GM19035 (cell line): ENCODE measurements around the gene TMEM229A.
"Not testable (repeated sequence)": the region's sequence is repeated elsewhere in the genome, so short reads cannot be mapped to it uniquely, and the experiment has no call there.

ENCODE experiments used
- ATAC-seq: cut with Tn5 transposase; IDR thresholded peaks from one replicate; pipeline ENCODE4 v1.9.1; 2021; ENCODE audit not compliant: unreplicated experiment

The TMEM229A gene

DNA sequence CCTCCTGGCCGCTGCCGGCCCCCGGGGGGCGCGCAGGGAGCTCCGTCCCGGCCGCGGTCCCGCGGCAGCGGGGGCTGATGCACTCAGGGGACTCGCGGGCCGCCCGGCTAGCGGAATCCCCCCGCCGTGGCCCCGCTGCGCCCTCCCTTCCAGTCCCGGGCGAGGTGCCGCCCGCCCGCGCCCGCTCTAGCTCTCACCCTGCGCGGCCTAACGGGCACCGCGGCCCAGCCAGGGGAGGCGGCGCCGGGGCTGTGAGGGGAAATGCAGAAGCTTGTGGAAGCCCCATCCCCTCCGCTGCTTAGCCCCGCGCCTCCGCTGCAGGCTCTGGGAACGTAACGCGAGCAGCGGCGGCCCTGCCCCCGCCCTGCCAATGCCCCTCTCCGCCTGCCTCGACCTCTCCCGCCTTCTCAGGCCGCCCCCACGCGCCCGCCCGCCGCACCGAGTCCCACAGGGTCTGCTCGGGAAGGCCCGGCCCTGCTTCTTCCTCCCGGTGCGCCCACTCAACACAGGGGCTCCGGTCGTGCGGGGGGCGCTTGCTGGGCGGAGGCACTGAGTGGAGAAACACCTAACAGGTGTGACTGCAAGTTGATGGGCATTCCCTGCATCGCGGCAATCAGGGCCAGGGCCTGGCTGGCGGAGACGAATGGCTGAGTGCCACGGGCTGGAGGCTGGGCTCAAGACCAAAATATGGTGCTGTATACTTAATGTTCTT, 384 bp upstream of the TMEM229A start:
- peak; percentile 44 for ATAC-seq

DNA sequence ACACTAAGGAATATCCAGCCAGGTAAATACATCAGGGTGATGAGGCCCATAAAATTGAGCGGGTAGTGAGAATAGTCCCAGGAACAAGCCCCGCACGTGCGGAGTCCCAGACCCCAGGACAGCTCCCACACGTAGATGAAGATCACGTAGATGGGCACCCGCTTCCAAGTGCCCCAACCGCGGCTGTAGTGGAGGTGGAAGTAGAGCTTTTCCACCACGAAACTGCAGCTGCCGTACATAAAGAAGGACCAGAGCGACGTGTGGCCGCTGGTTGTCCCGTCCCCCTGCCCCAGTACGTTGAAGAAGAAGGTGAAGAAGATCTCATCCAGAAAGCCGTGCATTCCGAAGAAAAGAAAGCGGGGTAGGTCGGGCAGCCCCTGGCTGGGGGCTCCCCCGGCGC, 948 bp downstream of the TMEM229A start:
- ATAC-seq, result no peak

DNA sequence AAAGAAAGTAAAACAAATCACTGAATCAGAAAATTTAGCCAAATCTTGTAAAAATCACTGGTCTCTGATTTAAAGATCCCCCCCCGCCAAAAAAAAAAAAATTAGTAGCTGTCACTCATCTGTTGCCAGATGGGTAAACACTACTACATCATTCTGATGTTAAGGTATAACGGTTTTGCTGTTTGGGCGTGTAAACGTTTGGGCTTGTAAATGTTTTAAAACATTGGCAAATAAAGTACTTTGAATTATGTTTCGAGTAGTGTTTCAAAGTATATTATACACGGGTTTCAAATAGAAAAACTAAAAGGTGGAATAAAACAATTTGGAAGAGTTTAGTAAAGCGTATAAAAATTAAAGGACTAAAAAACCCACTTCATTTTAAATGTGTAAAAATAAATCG, 1.5 kb downstream of the TMEM229A start:
- no peak for ATAC-seq

DNA sequence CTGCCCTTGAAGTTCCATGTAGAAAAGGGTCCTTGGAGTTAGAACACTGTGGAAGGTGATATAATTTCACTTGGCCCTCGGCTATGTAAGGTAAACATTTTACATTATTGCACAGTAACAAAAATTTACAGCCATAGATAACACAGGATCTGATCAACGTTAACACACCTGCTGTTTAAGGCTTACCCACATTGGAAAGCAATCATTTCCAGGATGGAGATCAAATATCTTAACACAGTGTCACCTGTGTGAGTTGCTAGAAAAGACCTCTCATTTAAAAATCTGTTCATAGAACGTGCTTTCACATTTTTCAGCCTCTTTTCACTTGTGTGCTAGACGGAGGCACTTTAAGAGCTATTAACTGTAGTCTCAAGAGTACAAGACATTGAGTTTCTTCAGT, 1.9 kb downstream of the TMEM229A start:
- no peak for ATAC-seq

DNA sequence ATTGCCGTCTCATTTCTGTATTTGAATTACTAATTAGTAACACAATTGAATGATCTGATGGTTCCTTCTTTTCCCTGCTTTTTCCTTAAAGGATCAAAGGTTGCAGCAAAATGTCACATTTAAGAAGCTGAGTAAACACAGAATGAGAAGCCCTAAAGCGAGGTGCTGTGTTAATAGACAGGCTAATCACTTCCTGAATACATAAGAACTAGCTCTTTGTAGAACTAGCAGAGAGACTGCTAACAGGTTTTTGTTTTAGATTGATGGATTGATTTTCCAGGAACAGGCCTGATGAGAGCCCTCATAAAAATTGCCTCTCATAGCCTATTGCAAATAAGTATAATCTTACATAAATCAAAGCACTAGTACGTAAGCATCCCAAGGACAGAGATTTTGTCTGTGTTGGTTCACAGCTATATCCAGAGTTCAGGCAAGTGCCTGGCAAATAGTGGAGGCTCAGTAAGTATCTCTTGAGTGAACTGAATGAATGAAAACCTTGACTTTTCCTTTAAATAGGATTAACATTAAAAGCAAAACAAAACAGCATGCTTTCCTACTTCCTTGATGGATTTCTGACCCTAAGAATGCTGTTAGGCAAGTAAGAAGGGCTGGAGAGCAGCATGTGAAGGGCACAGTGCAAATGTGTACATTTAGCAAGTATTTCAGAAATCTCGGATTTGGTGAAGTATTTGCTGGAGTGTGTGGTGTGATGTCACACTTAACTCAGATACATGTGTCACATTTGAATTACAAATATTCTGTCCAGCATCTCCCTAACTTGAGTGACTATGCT, 3.3 kb downstream of the TMEM229A start:
- no peak for ATAC-seq

DNA sequence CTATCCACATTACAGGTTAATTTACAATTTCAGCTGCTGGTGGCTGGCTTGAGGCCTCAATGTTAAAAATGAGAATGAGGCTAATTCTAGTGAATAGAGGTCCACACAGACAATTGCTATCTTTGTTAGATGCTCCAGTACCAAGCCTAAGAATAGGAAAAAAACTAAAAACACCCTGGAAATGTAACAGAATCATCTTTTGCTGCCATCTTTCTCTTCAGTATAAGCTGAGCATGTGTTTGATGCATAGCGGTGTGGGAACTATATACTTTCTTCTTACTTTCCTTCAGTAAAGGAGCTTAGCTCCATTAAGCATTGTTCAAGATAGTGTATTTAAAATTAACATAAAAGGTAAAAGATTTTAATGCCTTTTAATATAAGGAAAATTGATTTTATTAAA, 5.6 kb downstream of the TMEM229A start:
- no peak for ATAC-seq

DNA sequence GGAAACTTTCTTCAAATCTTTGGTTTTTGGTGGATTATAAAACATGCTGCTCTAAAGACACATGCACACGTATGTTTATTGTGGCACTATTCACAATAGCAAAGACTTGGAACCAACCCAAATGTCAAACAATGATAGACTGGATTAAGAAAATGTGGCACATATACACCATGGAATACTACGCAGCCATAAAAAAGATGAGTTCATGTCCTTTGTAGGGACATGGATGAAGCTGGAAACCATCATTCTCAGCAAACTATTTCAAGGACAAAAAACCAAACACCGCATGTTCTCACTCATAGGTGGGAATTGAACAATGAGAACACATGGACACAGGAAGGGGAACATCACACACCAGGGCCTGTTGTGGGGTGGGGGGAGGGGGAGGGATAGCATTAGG, 8.5 kb downstream of the TMEM229A start:
- not testable (repeated sequence) for ATAC-seq

DNA sequence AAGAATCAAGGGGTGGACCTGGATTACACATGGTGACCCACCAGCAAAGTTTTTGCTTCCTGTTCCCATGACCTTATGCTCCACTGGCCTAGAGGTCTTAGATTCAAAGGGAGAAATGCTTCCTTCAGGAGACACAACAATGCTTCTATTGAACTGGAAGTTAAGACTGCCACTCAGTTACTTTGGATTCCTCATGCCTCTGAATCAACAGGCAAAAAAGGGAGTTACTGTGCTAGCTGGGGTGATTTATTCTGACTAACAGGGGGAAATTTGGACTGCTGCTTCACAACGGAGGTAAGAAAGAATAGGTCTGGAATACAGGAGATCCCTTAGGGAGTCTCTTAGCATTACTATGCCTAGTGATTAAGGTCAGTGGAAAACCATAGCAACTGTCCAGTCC, 10.3 kb downstream of the TMEM229A start:
- ATAC-seq, result no peak

DNA sequence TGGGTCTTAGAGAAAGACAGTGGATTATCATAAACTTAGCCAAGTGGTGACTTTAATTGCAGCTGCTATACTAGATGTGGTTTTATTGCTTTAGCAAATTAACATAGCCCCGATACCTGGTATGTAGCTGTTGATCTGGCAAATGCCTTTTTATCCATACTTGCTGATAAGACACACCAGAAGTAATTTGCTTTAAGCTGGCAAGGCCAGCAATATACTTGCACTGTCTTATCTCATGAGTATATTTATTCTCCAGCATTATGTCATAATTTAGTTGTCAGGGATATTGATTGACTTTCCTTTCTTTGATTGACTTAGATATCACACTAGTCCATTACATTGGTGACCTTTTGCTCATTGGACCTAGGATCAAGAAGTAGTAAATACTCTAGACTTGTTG, 12.8 kb downstream of the TMEM229A start:
- no peak for ATAC-seq

DNA sequence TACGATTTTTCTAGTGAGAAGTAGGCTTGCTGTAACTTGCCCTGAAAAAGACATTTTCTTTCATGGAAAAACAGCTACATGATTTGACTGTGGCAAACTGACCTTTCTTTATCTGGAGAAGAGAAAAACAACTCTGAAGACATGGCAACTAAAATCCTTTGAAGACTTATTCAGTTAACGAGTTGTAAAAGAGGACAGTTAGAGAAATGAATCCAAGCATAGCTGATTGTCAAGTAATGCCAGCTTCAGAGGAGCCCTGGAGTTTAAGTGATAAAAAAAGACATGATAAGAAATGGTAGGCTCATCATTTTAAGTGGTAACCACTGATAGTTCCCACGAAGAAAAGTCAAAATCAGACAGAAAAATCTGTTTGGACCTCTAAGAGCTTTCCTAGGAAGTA, 19.6 kb downstream of the TMEM229A start:
- ATAC-seq, result no peak

DNA sequence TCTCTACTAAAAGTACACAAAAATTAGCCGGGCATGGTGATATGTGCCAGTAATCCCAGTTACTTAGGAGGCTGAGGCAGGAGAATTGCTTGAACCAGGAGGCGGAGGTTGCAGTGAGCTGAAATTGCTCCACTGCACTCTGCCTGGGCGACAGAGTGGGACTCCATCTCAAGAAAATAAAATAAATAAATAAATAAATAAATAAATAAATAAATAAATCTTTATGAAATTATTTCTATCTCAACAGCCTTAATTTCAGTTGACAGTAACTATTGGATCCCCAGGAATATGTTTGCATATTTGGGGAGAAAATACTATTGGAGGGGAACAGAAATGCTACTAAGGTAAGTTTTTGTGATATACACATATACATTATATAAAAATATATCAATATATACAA, 20.0 kb downstream of the TMEM229A start:
- no peak for ATAC-seq

DNA sequence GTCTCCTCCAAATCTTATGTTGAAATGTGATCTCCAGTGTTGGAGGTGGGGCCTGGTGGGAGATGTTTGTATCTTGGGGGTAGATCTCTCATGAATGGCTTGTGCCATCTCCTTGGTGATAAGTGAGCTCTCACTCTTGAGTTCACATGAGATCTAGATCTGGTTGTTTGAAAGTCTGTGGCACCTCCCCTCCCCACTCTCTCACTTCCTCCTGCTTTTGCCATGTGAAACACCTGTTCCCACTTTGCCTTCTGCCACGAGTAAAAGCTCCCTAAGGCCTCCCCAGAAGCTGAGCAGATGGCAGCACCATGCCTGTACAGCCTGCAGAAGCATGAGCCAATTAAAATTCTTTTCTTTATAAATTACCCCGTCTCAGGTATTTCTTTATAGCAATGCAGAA, 23.5 kb downstream of the TMEM229A start:
- no peak for ATAC-seq

DNA sequence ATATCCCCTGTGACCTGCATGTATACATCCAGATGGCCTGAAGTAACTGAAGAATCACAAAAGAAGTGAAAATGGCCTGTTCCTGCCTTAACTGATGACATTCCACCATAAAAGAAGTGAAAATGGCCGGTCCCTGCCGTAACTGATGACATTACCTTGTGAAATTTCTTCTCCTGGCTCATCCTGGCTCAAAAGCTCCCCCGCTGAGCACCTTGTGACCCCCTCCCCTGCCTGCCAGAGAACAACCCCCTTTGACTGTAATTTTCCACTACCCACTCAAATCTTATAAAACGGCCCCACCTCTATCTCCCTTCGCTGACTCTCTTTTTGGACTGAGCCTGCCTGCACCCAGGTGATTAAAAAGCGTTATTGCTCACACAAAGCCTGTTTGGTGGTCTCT, 24.6 kb downstream of the TMEM229A start:
- not testable (repeated sequence) for ATAC-seq

DNA sequence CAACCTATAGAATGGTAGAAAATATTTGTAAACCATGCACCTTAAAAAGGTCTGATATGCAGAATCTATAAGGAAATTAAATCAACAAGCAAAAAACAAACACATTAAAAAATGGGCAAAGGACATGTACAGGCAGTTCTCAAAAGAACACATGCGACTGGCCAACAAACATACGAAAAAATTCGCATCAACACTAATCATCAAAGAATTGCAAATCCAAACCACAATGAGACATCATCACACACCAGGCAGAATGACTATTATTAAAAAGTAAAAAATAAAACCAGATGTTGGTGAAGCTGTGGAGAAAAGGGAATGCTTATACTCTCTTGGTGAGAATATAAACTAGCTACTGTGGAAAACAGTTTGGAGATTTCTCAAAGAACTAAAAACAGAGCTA, 33.2 kb downstream of the TMEM229A start:
- no peak for ATAC-seq

DNA sequence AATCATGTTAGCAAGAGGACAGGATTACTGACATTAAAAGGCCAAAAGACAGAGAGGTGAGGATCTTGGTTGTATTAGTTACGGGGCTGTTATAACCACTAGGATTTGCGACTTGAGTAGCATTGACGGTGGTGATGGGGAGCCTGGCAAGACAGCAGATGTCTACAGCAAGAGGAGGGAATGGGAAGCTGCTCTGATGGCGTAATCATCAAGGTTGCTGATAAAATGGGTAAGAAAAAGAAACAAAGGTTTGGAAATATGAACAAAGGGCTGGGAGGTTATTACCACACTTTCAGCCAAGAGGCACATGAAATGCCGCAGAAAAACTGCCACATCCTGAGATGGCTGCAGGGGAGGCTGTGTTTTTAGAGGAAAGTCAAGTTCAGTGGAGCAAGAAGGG, 33.9 kb downstream of the TMEM229A start:
- ATAC-seq, result no peak

DNA sequence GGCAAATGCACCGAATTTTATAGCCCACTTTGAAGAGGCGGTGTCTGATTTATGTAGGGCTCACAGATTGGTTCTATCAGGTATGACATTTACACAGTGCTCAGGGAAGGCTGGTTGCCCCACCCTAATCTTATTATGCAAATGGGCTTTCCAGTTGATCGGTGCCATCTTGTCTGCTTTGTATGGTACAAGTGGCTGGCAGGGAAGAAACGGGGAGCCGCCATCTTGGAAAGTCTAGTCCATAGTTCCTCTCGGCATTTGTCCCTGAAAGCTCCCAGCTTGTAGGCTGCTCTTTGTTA, 36.6 kb downstream of the TMEM229A start:
- no peak for ATAC-seq

DNA sequence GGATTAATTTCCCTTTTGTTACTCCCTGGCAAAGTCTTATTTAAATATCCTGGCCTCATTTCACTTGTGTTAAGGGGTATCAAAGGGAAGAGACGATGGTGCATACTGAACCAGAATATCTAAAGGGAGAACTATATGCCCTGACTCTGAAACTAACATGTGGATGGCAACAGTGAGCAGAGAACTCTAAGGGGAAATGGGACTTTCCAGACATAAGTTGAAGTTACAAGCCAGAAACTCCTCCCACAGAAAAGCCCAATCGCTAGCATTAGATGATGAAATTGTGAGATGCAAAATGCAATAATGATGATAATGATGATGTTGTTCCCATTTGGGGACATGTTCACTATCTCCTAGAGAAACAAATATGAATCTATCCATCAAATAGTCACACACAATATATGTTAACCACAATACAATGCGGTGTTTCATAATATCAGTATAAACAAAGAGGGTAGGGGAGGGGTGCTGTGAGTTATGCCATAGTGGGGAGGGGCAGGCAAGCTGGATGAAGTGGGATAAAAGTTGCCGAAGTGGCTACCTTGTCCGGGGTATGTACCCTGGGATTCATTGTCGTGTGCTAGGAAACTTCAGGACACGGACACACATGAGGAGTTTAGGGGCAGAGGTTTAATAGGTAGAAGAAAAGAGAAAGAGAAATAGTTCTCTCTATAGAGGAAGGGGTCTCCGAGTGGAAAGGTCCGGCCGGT, 37.1 kb downstream of the TMEM229A start:
- no peak for ATAC-seq

DNA sequence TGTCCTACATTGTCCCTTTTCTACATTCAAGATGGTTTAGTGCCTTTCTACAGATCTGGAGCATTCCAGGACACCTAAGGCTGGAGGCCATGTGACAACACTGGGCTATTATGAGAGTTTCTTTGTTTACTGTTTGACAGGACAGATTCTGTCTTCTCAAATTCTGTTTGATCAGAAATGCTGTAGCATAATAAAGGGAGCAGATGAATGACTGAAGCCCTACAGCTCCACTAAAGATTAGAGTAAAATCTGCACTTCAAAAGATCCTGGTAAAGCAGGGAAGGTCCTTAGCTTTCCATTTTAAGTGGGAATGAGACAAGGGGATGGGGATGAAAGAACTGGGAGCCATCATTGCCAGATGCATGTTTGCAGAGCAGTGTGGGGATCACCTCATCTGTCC, 38.4 kb downstream of the TMEM229A start:
- no peak for ATAC-seq

DNA sequence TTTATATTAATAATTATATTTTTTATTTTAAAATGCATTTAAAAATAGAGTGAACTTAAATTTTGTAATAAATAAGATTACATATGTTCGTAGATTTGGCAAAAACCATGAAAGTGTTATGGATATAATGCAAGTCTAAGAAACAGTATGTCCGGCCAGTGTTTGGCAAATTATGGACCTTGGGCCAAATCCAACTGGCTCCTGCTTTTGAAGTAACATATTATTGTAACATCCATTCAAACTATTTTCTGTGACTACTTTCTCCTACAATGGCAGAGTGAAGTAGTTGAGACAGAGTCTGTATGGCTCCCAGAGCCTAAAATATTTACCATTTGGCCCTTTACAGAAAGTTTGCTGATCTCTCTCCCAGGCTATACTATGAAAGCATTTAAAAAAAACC, 38.9 kb downstream of the TMEM229A start:
- no peak for ATAC-seq

DNA sequence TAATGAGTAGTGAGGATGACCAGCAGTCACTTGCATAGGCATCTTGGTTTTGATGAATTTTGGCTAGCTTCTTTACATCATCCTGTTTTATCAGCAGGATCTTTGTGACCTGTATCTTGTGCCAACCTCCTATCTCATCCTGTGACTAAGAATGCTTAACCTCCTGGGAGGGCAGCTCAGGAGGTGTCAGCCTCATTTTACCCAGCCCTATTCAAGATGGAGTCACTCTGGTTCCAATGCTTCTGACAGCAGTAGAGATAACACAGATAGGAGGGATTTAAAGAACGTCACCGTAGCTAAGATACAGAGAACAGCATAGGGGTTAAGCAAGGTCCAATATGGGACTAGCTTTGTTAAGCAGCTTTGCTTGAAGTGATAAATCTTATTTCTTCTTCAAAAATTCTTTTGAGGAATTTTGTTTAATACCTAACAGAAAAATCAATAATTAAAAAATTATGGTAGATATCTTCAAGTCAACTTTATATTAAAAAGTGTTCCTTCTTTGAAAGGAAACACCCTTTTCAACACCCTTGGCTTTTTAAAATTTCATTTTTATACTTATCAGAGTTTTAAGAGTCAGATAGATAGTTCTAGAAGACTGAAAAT, 39.9 kb downstream of the TMEM229A start:
- no peak for ATAC-seq

DNA sequence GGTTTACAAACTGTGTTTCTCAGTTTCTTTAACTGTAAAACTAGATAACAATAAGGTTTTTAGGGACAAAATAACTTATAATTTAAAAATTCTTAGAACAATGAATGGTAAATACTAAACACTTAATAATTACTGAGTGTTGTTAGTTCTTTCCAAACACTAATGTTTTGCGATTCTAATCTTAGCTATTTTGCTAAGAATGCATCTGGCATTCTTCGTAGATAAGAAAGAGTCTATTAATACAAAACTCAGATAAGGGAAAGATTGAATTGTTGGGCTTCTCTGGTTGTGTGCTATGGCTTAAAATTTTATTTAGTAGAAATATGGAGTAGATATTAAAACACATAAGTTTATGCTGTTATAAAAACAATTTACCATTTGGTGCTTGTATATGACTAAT, 45.4 kb downstream of the TMEM229A start:
- ATAC-seq, result no peak
